ENCODE data around the gene DENND5A.

Gene DENND5A

GRCh38 chr11:9092072-9092471 lies 173.1 kb downstream of the DENND5A start:
- TF ChIP-seq POLR2AphosphoS5 (IDR thresholded peaks at IDR 0.05; ENCODE audit: borderline replicate concordance, low read depth, low read length), result no peak
- H3K9ac ChIP-seq (ENCODE audit: insufficient read length), result no peak overlapping the region
- DNase-seq (ENCODE audit: low read depth, low spot score), result no peak
- H3K9me3 ChIP-seq (ENCODE audit: low read depth, low read length), result no peaks in the 10 kb centered on the region
- H3K27ac ChIP-seq, result no peak overlapping the region
- H3K4me3 ChIP-seq, result no peak overlapping the region
- H3K36me3 ChIP-seq (ENCODE audit: insufficient read depth, low read length), result no peaks in the 10 kb centered on the region

DNA sequence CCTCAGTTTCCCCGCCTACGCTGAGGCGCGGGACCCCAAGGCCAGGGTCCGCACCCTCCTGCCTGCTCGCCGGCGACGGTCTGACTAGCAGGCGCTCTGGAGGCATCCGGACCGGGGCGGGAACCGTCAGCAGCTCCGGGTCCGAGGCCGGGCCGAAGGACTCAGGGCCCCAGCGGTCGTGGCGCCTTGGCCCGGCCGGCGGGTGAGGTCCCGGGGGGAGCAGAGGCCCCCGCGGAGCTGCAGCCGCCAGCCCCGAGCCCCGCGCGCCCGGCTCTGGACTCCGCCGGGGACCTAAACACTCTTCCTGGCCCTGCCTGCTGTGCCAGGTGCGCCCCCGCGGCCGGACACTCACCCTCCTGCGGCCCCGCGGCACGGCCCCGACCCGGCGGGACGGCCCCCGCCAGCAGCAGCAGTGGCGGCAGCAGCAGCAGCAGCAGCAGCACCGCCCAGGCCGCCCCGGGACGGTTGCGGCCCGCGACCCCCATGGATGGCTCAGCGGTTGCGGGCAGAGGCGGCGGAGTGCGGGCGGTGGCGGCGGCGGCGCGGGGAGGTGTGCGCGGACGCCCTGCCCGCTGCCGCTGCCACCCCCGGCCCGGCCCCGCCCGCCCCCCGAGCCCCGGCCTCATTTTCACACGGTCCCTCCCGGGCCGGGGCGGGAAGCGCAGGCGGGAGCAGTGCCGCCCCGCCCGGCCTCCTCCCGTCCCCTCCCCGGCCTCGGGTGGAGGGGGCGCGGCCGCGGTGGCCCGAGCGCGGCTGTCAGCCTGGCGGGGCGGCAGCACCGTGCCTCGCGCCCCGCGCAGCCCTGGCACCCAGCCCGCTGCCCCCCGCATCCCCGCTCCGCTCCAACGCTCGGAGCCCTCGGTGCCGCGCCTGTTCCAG lies 173.9 kb downstream of the DENND5A start, which contains the start of gene SCUBE2:
SCUBE2 (minus strand) TSS at position 556 of the 879 bp plus-strand sequence; CDS start at position 485, 71 bp downstream.
- no peak within 1 kb of the TSS for H3K4me3 ChIP-seq
- H3K36me3 ChIP-seq (ENCODE audit: insufficient read depth, low read length), result no peaks in the 10 kb centered on the region
- H3K9me3 ChIP-seq (ENCODE audit: low read depth, low read length), result no peaks in the 10 kb centered on the region
- DNase-seq (ENCODE audit: low read depth, low spot score), result no peak
- TF ChIP-seq FOXP2 (optimal IDR thresholded peaks at IDR 0.05; ENCODE audit: control extremely low read depth, extremely low read length, insufficient read depth) (no peak), POLR2AphosphoS5 (IDR thresholded peaks at IDR 0.05; ENCODE audit: borderline replicate concordance, low read depth, low read length) (no peak)
- no peak within 1 kb of the TSS for H3K9ac ChIP-seq (ENCODE audit: insufficient read length)
- no peak within 1 kb of the TSS for H3K27ac ChIP-seq

DNA sequence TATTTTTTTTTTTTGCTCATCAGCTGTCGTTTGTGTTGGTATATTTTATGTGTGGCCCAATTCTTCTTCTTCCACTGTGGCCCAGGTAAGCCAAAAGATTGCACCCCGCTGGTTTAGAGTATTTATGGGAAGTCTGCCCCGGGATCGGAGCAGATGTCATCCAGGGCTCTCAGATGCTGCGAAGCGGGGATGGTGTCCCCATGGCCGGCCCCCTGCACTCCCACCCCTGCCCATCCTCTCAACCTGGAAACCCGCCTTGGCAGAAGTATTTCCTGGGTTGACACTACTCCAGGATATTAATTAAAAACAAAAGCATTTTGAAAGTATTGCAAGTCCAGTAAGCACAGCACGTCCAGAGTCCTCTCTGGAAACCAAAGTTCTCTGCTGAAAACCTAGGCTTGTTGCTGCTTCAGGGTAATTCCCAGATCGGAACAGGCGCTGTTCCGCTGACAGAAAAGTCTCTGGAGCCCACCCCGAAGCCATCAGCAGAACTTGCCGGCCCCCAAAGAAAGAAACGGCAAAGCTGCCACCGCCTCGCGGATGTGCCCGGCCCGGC lies 174.6 kb downstream of the DENND5A start:
- H3K4me3 ChIP-seq, result no peak overlapping the region
- H3K9ac ChIP-seq (ENCODE audit: insufficient read length), result no peak overlapping the region
- TF ChIP-seq EZH2 (IDR thresholded peaks at IDR 0.05) (no peak), FOXP2 (optimal IDR thresholded peaks at IDR 0.05; ENCODE audit: control extremely low read depth, extremely low read length, insufficient read depth) (no peak), POLR2AphosphoS5 (IDR thresholded peaks at IDR 0.05; ENCODE audit: borderline replicate concordance, low read depth, low read length) (no peak)
- H3K9me3 ChIP-seq (ENCODE audit: low read depth, low read length), result no peaks in the 10 kb centered on the region
- DNase-seq (ENCODE audit: low read depth, low spot score), result no peak
- no peak overlapping the region for H3K27ac ChIP-seq
- H3K36me3 ChIP-seq (ENCODE audit: insufficient read depth, low read length), result no peaks in the 10 kb centered on the region

- no peak overlapping the region for H3K27ac ChIP-seq
- no peak for DNase-seq (ENCODE audit: low read depth, low spot score)
- no peak overlapping the region for H3K4me3 ChIP-seq
- TF ChIP-seq EZH2 (IDR thresholded peaks at IDR 0.05) (no peak), POLR2AphosphoS5 (IDR thresholded peaks at IDR 0.05; ENCODE audit: borderline replicate concordance, low read depth, low read length) (no peak), FOXP2 (optimal IDR thresholded peaks at IDR 0.05; ENCODE audit: control extremely low read depth, extremely low read length, insufficient read depth) (no peak)
- no peaks in the 10 kb centered on the region for H3K36me3 ChIP-seq (ENCODE audit: insufficient read depth, low read length)
- H3K9me3 ChIP-seq (ENCODE audit: low read depth, low read length), result no peaks in the 10 kb centered on the region
- no peak overlapping the region for H3K9ac ChIP-seq (ENCODE audit: insufficient read length)
Observed at GRCh38 chr11:9089636-9090035, 175.5 kb downstream of the DENND5A start.

DNA sequence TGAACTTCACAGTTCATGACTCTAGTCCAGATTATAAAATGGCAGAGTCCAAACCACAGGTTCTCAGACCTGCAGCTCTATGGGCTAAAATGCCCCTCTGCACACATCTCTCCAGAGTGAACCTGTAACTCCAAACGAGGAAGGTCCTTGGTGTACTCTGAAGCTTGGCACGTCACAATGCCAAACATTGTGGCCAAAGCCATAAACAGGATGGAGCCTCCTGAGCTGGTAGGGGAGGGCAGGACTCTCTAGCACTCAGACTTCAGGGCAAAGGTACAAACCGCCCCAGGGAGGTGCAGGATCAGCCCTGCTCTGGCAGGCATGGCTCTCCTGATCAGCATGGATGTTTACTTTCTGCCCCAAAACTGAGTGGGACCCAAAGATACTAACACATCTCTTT lies 176.1 kb downstream of the DENND5A start:
- no peak overlapping the region for H3K27ac ChIP-seq

More for the DNA sequence above, 176.1 kb downstream of the DENND5A start:
- H3K9ac ChIP-seq (ENCODE audit: insufficient read length), result no peak overlapping the region
- DNase-seq (ENCODE audit: low read depth, low spot score), result no peak
- no peaks in the 10 kb centered on the region for H3K36me3 ChIP-seq (ENCODE audit: insufficient read depth, low read length)
- H3K4me3 ChIP-seq, result no peak overlapping the region
- no peaks in the 10 kb centered on the region for H3K9me3 ChIP-seq (ENCODE audit: low read depth, low read length)
- TF ChIP-seq EZH2 (IDR thresholded peaks at IDR 0.05) (no peak), FOXP2 (optimal IDR thresholded peaks at IDR 0.05; ENCODE audit: control extremely low read depth, extremely low read length, insufficient read depth) (no peak), POLR2AphosphoS5 (IDR thresholded peaks at IDR 0.05; ENCODE audit: borderline replicate concordance, low read depth, low read length) (no peak)

Data from SK-N-MC (cell line).